HepG2 (cell line): ENCODE results near the gene TBC1D14. TPM values are rescaled to one million over a fixed set of nuclear protein-coding genes. Genes with fewer than 3 reads are reported as not detected.

Experiments used
- ATAC-seq: fragments of 200-7000 bp; cut with Tn5 transposase; 3 replicates; pipeline ENCODE4 v1.9.1; 2020; ENCODE audit warnings: mild to moderate bottlenecking, moderate library complexity
- BruUV-seq: library from RNA; stranded (reverse); fragments of 400-500 nt; replicated peaks from 2 replicates; lab custom pipeline; 2021; lab: Mats Ljungman, UMichigan
- CTCF ChIA-PET: fragments of 300-600 bp; formaldehyde crosslinking; extraction: SDS; loops from one replicate; lab custom pipeline; 2021; ENCODE audit warnings: low total read pairs, inconsistent platforms, low intra/inter-chr PET ratio; lab: Yijun Ruan, JAX
- POLR2A ChIA-PET: fragments of 350-600 bp; sonication (Branson Sonifier 250); formaldehyde crosslinking; loops from one replicate; lab custom pipeline; 2020; ENCODE audit warnings: antibody characterized with exemption, inconsistent platforms; lab: Yijun Ruan, JAX
- DNase-seq: peaks from one replicate; pipeline ENCODE4 v3.0.0-alpha.2; 2015; ENCODE audit warnings: low spot score
- FAIRE-seq: peaks from 3 replicates; lab custom pipeline; 2011; peaks lifted over from hg19 to GRCh38; lab: Jason Lieb, UNC
- H2AFZ ChIP-seq: one replicate; pipeline ENCODE4 v1.6.1; 2011; ENCODE audit warnings: low read length, inconsistent platforms
- H3K27ac ChIP-seq: fragments of 300-600 bp; 3 replicates; pipeline ENCODE4 v1.8.0; 2011; ENCODE audit warnings: mixed run types, mild to moderate bottlenecking, mixed read lengths, low read length, inconsistent platforms; ENCODE audit not compliant: insufficient read depth; ENCODE audit errors: extremely low read length
- H3K27me3 ChIP-seq, 2 experiments: fragments of 200-600 bp in 1 of 2; 2 replicates in 1 of 2; 3 replicates in 1 of 2; pipeline versions ENCODE4 v1.6.0 to v1.8.0; 2011; ENCODE audit warnings: low read length in 2 of 2, mild to moderate bottlenecking in 2 of 2, moderate library complexity in 2 of 2, inconsistent platforms in 1 of 2; ENCODE audit not compliant: insufficient read depth in 2 of 2, control insufficient read depth in 1 of 2
- H3K36me3 ChIP-seq, 2 experiments: fragments of 200-600 bp in 1 of 2; replicated peaks in 1 of 2; 2 replicates in 1 of 2; 3 replicates in 1 of 2; pipeline versions ENCODE4 v1.5.1 to v1.8.0; 2011; ENCODE audit warnings: low read length in 2 of 2, inconsistent platforms in 1 of 2; ENCODE audit not compliant: insufficient read depth in 2 of 2, control insufficient read depth in 1 of 2
- H3K4me1 ChIP-seq: 2 replicates; pipeline ENCODE4 v1.5.1; 2012; ENCODE audit warnings: low read length, inconsistent platforms; ENCODE audit not compliant: insufficient read depth
- H3K4me2 ChIP-seq: 2 replicates; pipeline ENCODE4 v1.6.0; 2011; ENCODE audit warnings: low read depth, low read length, inconsistent platforms
- H3K4me3 ChIP-seq, 3 experiments: fragments of 200-600 bp in 1 of 3; sonication (generic), shearing (Covaris generic) in 1 of 3; replicated peaks in 1 of 3; 2 replicates each; pipeline ENCODE4 v1.5.1; 2011 to 2016; ENCODE audit warnings: low read length in 3 of 3, inconsistent platforms in 2 of 3, low read depth in 2 of 3, mild to moderate bottlenecking in 2 of 3, control low read depth in 1 of 3, mixed read lengths in 1 of 3; ENCODE audit not compliant: insufficient read depth in 1 of 3
- H3K79me2 ChIP-seq: one replicate; pipeline ENCODE4 v1.6.1; 2011; ENCODE audit warnings: low read length, inconsistent platforms; ENCODE audit not compliant: insufficient read depth
- H3K9ac ChIP-seq: 2 replicates; pipeline ENCODE4 v1.6.0; 2011; ENCODE audit warnings: mild to moderate bottlenecking, low read depth, low read length, inconsistent platforms; ENCODE audit not compliant: insufficient read depth
- H3K9me3 ChIP-seq: 2 replicates; pipeline ENCODE4 v1.5.1; 2012; ENCODE audit warnings: mild to moderate bottlenecking, low read length
- H4K20me1 ChIP-seq: 2 replicates; pipeline ENCODE4 v1.6.0; 2011; ENCODE audit warnings: inconsistent platforms, mild to moderate bottlenecking, low read length, moderate library complexity; ENCODE audit not compliant: insufficient read depth
- ASH2L ChIP-seq: fragments of 300-600, 200-600 bp; sonication (generic); IDR thresholded peaks from 2 replicates; pipeline ENCODE4 v1.7.0; 2017; ENCODE audit warnings: low read depth, mild to moderate bottlenecking, moderate library complexity, mixed read lengths, low read length; ENCODE audit not compliant: insufficient read length
- CEBPG ChIP-seq: IDR thresholded peaks from 2 replicates; pipeline ENCODE4 v1.6.1; 2016
- EP300 ChIP-seq, 3 experiments: sonication (generic) in 1 of 3; formaldehyde crosslinking in 1 of 3; IDR thresholded peaks; 2 replicates each; pipeline versions ENCODE4 v1.5.1 to v1.6.1; 2011 to 2020; ENCODE audit warnings: low read depth in 2 of 3, low read length in 2 of 3, borderline replicate concordance in 1 of 3, improper control_type of control experiment in 1 of 3, mild to moderate bottlenecking in 1 of 3, missing genetic modification reagents in 1 of 3, moderate library complexity in 1 of 3
- MTA1 ChIP-seq: sonication (generic); formaldehyde crosslinking; IDR thresholded peaks from 2 replicates; pipeline ENCODE4 v1.4.0; 2020; ENCODE audit warnings: missing genetic modification reagents, mild to moderate bottlenecking, borderline replicate concordance
- SAFB2 ChIP-seq: sonication (generic); formaldehyde crosslinking; IDR thresholded peaks from 2 replicates; pipeline ENCODE4 v1.5.1; 2020; ENCODE audit warnings: missing genetic modification reagents, low read depth, mild to moderate bottlenecking, borderline replicate concordance
- ZBTB7B ChIP-seq: sonication (generic); formaldehyde crosslinking; IDR thresholded peaks from 2 replicates; pipeline ENCODE4 v1.4.0; 2020; ENCODE audit warnings: missing genetic modification reagents
- ZC3H4 ChIP-seq: sonication (generic); formaldehyde crosslinking; IDR thresholded peaks from 2 replicates; pipeline ENCODE4 v1.4.0; 2020; ENCODE audit warnings: missing genetic modification reagents, borderline replicate concordance
- ZNF367 ChIP-seq: sonication (generic); formaldehyde crosslinking; IDR thresholded peaks from 2 replicates; pipeline ENCODE4 v1.4.0; 2020; ENCODE audit warnings: missing genetic modification reagents, borderline replicate concordance
- ZNF607 ChIP-seq: sonication (generic); formaldehyde crosslinking; IDR thresholded peaks from 2 replicates; pipeline ENCODE4 v1.5.1; 2020; ENCODE audit warnings: missing genetic modification reagents, mild to moderate bottlenecking, borderline replicate concordance
- WGBS: methylation state at CpG from one replicate; pipeline ENCODE4 v1.1.6; 2017; ENCODE audit warnings: low lambda C conversion rate; 5-methylcytosine and 5-hydroxymethylcytosine counted together
- in situ Hi-C: cut with HindIII; loops from 2 replicates; pipeline ENCODE4 v1.10.0; 2017; ENCODE audit warnings: low pct_unique_long_range_greater_than_20kb; ENCODE audit not compliant: extremely low pct_ligation_motif_present
- intact Hi-C: fragments of 100-400 bp; cut with micrococcal nuclease; formaldehyde crosslinking; loops from one replicate; pipeline ENCODE4 v1.10.0; 2022; ENCODE audit not compliant: unreplicated experiment
- polyA plus RNA-seq, 8 experiments: library from polyadenylated mRNA; depleted of rRNA in 3 of 8; stranded (reverse) in 7 of 8; unstranded in 1 of 8; fragments of >200 nt; fragmentation: Illumina TruSeq in 4 of 8; extraction: Trizol in 4 of 8; gene quantifications; 2 replicates each; pipeline versions ENCODE4 v1.2.1 to v1.2.3, GENCODE V29; 2011 to 2016; ENCODE audit warnings: low read depth in 4 of 8, missing spikeins in 1 of 8, mixed read lengths in 1 of 8; ENCODE audit not compliant: insufficient read depth in 1 of 8
- total RNA-seq, 5 experiments: library from RNA; depleted of rRNA; stranded (reverse); fragments of >200 nt; fragmentation: Illumina TruSeq; extraction: Trizol; gene quantifications; 2 replicates each; pipeline ENCODE4 v1.2.3, GENCODE V29; 2016; ENCODE audit warnings: low read depth in 1 of 5
- TF ChIP-seq, protein P1 (sequence below): sonication (generic); formaldehyde crosslinking; IDR thresholded peaks from 2 replicates; pipeline ENCODE4 v1.4.0; 2020; ENCODE audit warnings: missing genetic modification reagents, borderline replicate concordance
- TF ChIP-seq, protein P2 (sequence below): sonication (generic); formaldehyde crosslinking; IDR thresholded peaks from 2 replicates; pipeline ENCODE4 v1.5.0; 2020; ENCODE audit warnings: mild to moderate bottlenecking, missing genetic modification reagents

TBC1D14 gene
- total and polyA plus RNA-seq, 2 of the 13 experiments (the other 11 are each of a cell fraction or from before 2014, with no cell fraction given) = 29.5 to 46.5 TPM

GRCh38 chr4:6892909-6893202 is 16.8 kb upstream of the TBC1D14 start (continued):
- TF ChIP-seq MTA1 (CRISPR knock-in tag) (no peak), ZNF367 (CRISPR knock-in tag) (no peak), ZC3H4 (CRISPR knock-in tag) (peak; percentile 84; the same call in 1 of the 2 replicates), ZNF607 (CRISPR knock-in tag) (no peak), ASH2L (no peak)

GRCh38 chr4:6893449-6894085 is 16.1 kb upstream of the TBC1D14 start:
- H3K9ac ChIP-seq = peak overlapping the region; percentile 86
- no peak overlapping the region for H2AFZ ChIP-seq
- H3K36me3 ChIP-seq = no peaks in the 10 kb centered on the region
- peak overlapping the region; percentile 33 to 69 (median 38); a peak in 5 of 6 replicates for H3K4me3 ChIP-seq
- H3K79me2 ChIP-seq = no peaks in the 10 kb centered on the region
- DNase-seq = peak; percentile 99
- peaks cover 62% of the 10 kb centered on the region for H3K4me1 ChIP-seq
- H4K20me1 ChIP-seq = no peaks in the 10 kb centered on the region
- CTCF ChIA-PET = interaction anchor here (2.4 to 3.7 kb wide), 2 partner anchors 16 to 24 kb away, joined by 6 to 12 read pairs; partner anchors contain the start of gene TBC1D14
- 2% methylated on average over 7 of the region's 7 CpGs for WGBS
- intact Hi-C loops = loop anchor here (2.0 to 5.0 kb wide), 3 partner anchors 15 to 93 kb away; partner anchors contain the start of gene TBC1D14
- BruUV-seq = no TSS peak
- H3K27ac ChIP-seq = peak overlapping the region; percentile 99
- peak; percentile 79 for ATAC-seq
- peak overlapping the region; percentile 77 for H3K4me2 ChIP-seq
- POLR2A ChIA-PET = interaction anchor here (0.8 to 7.5 kb wide), 33 partner anchors 14 to 220 kb away, joined by 3 to 215 read pairs (median 5); partner anchors contain the start of genes BLOC1S4, GRPEL1, MRFAP1L1 and TADA2B
- in situ Hi-C loops = no loop called here
- no peaks in the 10 kb centered on the region for H3K27me3 ChIP-seq
- FAIRE-seq = peak; percentile 92
- peaks cover 11% of the 10 kb centered on the region for H3K9me3 ChIP-seq
- TF ChIP-seq EP300 (IDR thresholded peaks at IDR 0.05; ENCODE audit: low read depth in 2 of 2, low read length in 2 of 2) = peak; percentile 85 to 97
- TF ChIP-seq EP300 (CRISPR knock-in tag; IDR thresholded peaks at IDR 0.05; ENCODE audit: borderline replicate concordance) = peak; percentile 99
- peak; percentile 77; the same call in 1 of the 2 replicates for TF ChIP-seq ZBTB7B (CRISPR knock-in tag)
- peak; percentile 93 for TF ChIP-seq CEBPG (CRISPR knock-in tag)
- TF ChIP-seq, protein P1, sequence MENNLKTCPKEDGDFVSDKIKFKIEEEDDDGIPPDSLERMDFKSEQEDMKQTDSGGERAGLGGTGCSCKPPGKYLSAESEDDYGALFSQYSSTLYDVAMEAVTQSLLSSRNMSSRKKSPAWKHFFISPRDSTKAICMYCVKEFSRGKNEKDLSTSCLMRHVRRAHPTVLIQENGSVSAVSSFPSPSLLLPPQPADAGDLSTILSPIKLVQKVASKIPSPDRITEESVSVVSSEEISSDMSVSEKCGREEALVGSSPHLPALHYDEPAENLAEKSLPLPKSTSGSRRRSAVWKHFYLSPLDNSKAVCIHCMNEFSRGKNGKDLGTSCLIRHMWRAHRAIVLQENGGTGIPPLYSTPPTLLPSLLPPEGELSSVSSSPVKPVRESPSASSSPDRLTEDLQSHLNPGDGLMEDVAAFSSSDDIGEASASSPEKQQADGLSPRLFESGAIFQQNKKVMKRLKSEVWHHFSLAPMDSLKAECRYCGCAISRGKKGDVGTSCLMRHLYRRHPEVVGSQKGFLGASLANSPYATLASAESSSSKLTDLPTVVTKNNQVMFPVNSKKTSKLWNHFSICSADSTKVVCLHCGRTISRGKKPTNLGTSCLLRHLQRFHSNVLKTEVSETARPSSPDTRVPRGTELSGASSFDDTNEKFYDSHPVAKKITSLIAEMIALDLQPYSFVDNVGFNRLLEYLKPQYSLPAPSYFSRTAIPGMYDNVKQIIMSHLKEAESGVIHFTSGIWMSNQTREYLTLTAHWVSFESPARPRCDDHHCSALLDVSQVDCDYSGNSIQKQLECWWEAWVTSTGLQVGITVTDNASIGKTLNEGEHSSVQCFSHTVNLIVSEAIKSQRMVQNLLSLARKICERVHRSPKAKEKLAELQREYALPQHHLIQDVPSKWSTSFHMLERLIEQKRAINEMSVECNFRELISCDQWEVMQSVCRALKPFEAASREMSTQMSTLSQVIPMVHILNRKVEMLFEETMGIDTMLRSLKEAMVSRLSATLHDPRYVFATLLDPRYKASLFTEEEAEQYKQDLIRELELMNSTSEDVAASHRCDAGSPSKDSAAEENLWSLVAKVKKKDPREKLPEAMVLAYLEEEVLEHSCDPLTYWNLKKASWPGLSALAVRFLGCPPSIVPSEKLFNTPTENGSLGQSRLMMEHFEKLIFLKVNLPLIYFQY (CRISPR knock-in tag) = peak; percentile 84
- TF ChIP-seq SAFB2 (CRISPR knock-in tag) = no peak
- TF ChIP-seq, protein P2, sequence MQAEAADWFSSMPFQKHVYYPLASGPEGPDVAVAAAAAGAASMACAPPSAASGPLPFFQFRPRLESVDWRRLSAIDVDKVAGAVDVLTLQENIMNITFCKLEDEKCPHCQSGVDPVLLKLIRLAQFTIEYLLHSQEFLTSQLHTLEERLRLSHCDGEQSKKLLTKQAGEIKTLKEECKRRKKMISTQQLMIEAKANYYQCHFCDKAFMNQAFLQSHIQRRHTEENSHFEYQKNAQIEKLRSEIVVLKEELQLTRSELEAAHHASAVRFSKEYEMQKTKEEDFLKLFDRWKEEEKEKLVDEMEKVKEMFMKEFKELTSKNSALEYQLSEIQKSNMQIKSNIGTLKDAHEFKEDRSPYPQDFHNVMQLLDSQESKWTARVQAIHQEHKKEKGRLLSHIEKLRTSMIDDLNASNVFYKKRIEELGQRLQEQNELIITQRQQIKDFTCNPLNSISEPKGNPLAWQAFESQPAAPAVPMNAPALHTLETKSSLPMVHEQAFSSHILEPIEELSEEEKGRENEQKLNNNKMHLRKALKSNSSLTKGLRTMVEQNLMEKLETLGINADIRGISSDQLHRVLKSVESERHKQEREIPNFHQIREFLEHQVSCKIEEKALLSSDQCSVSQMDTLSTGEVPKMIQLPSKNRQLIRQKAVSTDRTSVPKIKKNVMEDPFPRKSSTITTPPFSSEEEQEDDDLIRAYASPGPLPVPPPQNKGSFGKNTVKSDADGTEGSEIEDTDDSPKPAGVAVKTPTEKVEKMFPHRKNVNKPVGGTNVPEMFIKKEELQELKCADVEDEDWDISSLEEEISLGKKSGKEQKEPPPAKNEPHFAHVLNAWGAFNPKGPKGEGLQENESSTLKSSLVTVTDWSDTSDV = no peak
